Suppressor macrophage treated with lipopolysaccharide for 1 hour (primary cell): ENCODE measurements around the gene HYAL3.
"Not testable (repeated sequence)": the region's sequence is repeated elsewhere in the genome, so short reads cannot be mapped to it uniquely, and the experiment has no call there.

Experiments
- DNase-seq, 3 donors: peaks; one replicate each; pipeline ENCODE4 v3.0.0-alpha.2; 2020 to 2022

The HYAL3 gene

DNA sequence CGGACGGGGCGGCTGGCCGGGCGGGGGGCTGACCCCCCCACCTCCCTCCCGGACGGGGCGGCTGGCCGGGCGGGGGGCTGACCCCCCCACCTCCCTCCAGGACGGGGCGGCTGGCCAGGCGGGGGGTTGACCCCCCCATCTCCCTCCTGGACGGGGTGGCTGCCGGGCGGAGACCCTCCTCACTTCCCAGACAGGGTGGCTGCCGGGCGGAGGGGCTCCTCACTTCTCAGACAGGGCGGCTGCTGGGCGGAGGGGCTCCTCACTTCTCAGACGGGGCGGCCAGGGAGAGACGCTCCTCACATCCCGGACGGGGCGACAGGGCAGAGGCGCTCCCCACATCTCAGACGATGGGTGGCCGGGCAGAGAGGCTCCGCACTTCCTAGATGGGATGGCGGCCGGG lies 12.8 kb upstream of the HYAL3 start:
- not testable (repeated sequence) for DNase-seq

DNA sequence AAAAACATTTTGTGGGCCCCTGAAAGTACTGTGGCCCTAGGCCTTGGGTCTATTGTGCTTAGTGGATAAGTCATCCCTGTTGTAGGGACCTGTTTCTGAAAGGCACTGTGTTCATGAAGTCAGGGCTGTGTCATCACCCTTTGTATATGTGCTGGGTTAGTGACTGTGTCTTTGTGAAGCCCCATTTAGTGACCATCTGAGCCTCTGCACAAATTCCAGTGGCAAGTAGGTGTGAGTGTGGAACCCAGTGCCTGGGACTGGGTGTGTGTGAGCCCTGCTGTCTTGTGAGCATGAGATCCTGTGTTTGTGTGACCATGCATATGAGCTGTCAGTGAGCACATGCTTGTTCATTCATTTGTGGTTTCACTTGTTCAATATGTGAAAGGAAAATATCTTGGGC lies 5.4 kb upstream of the HYAL3 start:
- DNase-seq = peak in 1 of 3 donors; percentile 29

DNA sequence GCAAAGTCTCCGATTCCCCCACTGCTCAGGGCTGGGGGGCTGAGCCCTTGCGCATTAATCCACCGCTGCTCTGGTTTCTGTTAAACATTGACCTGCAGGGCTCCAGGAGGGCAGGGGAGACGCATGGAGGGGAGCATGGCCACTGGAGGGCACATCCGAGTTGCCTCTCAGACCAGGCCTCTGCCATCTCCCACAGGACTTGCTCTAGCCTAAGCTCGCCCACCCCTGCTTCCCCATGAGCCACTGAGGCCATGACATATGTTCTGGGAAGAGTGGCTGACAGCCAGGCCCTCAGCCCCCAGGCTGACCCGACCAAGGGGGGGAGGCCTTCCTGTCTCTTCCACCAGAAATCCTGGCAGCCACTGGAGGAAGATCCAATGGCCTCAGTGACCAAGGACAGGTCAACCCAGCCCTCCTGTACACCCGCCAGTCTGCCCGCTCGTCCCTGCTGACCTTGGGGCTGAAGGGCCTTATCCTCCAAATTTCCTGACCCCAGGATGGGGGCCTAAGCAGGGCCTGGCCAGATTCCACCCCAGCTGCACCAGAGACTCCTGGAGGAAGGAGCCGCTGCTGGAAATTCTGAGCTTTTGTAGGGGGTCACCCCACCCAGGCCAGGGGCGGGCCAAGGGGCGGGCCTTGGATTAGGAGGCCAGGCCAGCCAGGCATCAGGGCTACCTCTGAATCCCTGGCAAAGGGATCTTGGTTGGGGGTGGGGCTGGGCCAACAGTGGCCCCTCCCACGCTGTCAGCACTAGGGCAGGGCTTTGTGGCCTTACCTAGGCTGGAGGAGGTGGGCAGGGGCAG lies 4.0 kb upstream of the HYAL3 start, which contains the start of gene HYAL1:
Gene HYAL1, minus strand, starts transcription at position 562 of the 803 bp plus-strand sequence. CDS start 618 bp downstream, outside the sequence.
- no peak for DNase-seq

DNA sequence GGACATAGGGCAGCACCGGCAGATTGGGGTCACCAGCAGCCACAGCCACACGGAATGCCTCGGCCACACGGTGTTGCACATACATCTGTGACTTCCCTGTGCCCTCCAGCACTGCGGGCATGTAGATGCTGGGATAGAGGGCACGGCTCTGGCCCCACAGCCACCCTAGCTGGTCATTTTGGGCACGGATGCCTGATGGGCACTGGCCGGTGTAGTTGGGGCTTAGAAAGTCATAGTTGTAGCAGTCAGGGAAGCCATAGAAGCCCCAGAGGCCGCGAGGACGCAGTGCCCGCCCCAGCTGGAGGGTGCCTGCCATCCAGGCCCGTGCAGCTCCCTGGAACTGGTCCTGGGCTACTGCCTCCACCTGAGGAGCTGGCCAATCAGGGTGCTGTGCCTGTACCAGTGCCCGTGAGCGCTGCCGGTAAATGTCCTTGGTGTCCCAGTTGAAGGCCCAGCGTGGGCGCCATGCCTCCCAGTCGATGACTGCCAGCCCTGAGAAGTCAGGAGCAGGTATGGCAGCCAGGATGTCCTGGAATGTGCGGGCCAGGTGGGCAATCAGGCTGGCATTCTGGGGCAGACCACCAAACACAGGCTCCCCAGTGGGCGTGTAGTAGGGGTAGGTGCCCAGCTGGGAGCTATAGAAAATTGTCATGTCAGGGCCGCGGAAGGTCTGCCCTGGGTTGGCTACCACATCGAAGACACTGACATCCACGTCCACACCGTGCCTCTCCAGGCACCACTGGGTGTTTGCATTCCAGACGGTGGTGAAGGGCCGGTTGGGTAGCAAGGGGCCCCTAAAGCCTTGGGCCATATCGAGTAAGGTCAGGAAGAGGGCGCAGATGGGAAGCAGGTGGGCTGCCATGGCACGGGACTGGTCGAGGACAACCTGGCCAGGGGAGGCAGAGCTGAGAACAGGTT lies 3.1 kb upstream of the HYAL3 start:
- DNase-seq = no peak

DNA sequence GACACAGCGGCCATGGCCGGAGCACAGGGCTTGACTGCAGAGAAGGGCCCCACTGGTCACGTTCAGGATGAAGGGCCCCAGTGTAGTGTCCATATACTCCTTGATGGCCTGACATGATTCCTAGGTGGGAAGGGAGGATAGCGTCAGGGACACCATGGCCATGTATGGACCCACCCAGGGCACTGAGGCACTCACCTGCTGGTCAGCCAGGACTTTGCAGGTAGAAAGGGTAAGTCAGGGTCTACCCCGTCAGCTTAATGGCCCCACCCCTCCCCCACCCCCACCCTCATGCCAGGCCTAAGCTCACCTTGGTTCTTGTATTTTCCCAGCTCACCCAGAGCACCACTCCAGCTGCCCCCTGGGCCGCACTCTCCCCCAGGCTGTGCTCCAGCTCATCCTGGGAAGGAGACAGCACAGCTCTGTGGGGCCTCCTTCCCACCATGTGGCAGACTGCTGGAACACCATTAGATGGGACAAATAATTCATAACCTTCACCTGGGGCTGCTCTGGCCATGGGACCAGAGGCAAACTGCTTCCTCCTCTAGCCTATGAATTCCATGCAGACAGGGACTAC lies 1.6 kb upstream of the HYAL3 start:
- DNase-seq = no peak

DNA sequence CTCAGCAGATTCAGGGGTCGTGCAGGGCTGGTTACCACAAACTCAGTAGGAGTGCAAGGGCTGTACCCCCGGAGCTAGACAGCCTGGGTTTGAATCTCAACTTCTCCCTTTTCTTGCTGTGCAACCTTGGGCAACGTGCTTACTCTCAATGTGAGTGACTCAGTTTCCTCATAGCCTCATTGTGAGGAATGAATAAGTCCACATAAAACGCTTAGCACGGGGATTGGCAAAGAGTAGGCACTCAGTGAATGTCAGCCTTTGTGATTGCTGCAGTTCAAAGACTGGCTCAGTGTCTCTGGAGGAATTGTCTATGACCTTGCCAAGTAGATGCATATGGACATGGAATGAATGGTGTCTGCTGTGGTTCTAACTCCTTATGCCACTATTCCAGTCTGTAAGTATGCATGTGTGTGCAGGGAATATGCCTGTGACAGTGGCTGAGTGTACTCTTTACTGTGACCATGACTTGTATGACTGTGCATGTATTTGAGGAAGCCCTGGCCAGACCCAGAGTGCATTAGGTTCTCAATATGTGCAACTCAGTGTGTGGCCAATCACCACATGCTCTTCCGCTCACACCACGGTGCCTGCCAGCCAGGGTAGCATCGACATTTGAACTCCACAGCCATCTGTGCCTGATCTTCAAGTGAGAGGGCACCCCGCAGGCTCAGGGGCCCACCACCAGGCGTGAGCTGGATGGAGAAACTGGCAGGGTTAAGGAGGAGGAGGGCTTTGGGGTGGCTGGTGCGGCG lies 900 bp upstream of the HYAL3 start:
- peak; percentile 78 to 85 (median 84) for DNase-seq

DNA sequence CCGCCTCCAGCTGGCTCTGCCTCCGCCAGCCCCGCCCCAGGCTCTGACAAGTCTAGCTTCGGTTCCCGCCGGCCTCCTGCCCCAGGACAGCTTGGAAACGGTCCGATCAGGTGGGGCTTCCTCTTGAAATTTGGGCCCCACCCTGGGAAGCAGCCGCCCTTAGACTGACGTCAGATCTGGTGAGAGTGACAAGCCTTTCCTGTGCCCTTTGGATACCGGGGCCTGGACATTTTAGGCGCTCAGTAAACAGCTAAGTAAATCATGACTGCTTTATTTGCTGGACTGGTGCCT lies 378 bp upstream of the HYAL3 start:
- no peak for DNase-seq

DNA sequence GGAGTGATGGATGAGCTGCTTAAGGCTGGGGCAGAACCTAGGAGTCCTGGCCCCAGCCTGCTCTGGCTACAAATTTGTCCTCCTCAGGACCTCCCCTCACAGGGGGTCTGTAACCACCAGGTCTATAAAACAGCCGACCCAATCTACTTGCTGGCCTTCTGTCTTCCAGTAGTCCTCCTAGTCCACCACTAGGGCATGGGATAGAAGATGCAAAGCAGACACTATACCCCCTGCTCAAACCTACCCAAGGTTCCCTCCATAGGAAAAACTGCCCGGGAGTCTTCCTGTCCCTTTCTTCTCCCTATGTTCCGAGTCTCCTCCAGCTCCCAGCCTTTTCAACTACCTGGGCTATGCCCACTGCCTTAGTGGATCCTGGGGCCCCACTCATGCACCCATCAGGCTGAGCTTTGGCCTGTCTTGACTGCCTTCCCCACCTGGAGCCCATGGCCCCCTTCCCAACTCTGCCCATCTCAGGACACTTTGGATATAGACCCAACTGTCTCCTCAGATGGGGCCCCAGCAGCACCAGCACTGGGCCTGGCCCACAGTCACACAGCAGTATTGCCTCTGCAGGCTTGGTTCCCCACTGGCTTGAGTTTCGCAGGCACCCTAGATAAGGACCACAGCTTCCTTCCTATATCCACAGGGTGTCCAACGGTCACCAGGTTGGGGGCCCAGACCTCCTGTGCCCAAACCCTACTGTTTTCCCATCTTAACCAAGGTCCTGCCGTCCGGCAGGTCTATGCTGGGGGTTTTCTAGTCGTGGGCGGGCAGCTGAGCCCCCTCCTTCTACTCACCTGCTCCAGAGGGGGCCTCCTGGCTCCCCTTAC lies 1.1 kb downstream of the HYAL3 start:
- peak in 1 of 3 donors; percentile 35 for DNase-seq

DNA sequence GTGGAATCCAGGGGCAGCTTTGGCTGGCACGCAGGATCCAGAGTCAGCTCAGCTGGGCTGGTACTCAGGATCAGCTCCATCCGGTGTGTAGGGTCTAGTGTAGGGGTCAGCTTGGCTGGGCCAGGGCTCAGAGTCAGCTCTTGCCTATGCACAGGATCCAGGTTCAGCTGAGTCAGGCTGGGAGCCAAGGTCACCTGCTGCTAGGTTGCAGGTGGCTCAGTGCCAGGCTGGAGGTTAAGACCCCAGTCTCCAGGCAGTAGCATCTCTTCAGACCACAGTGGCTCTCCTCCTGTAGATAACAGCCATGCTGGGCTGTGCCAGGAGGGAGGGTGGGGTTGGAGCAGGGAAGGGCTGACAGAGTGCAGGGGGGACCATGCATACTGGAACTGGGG lies 1.8 kb downstream of the HYAL3 start:
- DNase-seq = no peak

DNA sequence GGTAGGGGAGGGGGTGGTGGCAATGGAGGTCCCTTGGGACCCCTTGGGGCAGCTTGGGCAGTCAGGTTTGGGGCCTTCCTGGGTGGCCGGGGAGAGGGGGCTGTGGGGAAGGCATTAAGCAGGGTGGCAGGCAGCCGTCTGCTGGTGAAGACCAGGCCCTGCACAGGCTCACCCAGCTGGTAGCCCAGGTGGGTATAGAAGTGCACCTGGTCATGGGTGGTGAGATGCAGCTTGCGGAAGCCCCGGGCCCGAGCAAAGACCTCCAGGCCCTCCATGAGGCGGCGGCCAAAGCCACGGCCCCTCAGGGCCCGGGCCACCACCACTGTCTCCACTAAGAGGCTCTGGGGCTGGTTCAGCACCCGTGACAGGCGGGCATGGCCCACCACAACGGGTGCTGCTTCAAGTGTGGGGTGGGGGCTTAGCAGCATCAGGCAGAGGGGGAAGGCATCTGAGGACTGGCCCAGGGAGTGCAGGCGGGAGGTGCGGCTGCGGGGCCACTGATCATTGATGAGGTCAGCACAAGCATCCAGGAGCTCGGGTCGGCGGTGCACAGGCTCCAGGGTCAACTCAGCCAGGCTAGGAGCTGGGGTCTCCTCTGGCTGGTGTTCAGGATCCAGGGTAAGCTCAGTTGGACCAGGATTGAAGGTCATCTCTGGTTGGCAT lies 2.4 kb downstream of the HYAL3 start:
- no peak for DNase-seq

DNA sequence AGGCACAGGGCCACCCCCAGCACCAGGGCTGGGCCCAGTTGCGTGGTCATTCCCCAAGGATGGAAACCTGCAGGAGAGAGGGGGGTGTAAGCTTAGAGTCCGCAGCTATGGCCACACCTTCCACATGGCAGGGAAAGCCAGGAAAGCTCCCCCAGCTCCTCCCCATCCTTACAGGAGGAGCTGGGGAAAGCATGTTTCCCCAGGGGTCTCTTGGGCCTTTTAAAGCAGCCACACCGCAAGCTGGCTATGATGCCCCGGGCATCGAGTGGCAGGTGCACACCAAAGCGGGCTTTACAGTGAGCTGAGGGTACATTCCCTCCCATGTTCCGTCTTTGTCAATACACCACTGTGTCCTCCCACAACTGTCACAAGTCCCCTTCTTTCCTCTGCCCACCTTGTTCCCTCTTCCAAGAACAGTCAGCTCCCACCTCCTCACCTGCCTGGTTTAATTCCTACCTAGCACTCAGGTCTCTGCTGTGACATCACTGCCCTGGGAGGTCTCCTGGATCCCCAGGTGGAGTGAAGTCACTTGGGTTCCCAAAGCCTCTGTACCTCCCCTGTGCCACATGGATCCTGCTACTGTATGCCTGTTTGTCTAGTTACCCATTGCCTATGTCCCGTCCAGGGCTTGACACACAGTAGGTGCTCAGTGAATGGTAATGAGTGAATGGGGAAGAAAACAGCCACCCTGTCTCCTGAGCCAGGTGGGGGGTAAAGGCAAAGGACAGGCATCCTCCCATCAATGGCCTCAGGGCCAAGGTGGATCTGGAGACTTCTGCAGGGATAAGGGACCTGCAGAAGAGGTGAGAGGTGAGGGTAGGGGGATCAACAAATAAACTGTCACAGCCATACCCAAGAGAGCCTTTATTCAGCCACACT lies 3.4 kb downstream of the HYAL3 start:
- no peak for DNase-seq

DNA sequence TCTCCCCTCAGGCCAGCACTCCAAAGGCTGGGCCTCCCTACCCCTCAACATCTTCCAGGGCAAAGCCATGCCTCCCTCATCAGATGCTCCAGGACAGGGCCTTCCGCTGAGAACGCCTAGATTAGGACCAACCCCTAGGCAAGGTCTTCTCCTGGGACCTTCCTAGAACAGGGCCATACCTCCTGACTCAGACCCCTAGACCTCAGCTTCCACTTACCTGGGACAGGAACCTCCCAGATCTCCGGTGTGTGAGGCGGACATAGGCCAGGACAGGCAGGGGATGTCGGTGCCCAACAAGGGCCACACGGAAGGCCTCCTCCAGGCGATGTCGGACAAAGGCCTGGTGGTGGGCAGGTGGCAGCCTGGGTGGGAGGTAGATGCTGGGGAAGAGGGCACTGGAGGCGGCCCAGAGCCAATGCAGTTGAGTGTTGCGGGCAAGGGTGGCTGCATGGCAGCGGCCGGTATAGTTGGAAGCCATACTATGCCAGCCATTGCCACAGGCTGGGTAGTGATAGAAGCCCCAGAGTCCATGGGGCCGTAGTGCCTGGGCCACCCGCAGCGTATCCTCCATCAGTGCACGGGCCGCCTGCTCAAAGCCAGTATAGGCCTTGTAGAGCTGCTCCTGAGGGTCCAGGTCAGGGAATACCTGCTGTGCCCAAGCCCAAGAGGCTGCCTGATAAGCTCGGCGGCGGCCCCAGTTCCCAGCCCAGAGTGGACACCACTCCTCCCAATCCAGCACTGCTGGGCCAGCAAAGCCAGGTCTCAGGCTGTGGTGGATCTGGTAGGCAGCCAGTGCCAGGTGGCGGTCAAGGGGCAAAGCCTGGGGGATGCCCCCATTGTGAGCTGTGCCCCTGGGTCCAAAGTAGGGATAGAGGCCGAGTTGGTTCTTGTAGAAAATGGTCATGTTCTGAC lies 4.5 kb downstream of the HYAL3 start:
- no peak for DNase-seq

DNA sequence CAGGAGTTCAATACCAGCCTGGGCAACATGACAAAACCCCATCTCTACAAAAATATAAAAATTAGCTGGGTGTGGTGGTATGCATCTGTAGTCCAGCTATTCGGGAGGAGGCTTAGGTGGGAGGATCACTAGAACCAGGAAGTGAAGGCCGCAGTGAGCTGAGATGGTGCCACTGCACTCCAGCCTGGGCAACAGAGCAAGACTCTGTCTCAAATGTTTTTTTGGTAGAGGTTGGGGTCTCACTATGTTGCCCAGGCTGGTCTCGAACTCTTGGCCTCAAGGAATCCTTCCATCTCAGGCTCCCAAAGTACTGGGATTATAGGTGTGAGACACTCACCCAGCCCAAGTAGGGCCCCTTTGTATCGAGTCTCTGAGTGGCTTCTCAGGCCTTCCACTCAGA lies 5.1 kb downstream of the HYAL3 start:
- no peak for DNase-seq

DNA sequence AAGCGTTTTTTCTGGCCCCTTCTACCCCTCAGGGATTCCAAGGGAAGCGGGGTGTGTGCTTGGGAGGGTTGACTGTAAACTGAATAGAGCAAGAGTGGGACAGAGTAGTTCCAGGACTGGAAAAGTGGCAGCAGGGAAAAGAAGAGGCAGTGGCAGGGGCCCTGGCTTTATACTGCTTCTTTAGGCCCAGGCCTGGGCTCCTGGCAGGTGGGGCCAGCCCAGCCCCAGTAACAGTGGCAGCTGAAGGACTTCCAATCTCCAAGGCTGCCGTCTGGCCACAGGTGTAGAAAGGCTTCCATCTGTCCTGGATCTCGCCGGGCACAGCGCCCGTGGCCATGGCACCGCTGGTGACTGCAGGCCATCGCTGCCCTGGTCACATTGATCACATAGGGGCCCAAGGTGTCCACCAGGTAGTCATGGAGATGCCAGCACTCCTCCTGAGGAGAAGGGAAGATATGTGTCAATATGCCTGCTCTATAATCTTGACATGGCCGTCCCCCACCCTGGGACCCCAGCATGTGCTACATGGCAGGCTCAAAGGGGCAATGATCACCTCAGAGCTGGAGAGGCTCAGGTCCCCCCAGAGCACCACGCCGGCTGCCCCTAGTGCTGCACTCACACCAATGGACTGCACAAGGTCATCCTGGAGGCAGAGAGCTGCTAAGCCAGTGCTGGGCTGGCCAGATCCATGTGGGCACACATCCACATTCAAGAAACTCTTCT lies 6.0 kb downstream of the HYAL3 start:
- DNase-seq = no peak

DNA sequence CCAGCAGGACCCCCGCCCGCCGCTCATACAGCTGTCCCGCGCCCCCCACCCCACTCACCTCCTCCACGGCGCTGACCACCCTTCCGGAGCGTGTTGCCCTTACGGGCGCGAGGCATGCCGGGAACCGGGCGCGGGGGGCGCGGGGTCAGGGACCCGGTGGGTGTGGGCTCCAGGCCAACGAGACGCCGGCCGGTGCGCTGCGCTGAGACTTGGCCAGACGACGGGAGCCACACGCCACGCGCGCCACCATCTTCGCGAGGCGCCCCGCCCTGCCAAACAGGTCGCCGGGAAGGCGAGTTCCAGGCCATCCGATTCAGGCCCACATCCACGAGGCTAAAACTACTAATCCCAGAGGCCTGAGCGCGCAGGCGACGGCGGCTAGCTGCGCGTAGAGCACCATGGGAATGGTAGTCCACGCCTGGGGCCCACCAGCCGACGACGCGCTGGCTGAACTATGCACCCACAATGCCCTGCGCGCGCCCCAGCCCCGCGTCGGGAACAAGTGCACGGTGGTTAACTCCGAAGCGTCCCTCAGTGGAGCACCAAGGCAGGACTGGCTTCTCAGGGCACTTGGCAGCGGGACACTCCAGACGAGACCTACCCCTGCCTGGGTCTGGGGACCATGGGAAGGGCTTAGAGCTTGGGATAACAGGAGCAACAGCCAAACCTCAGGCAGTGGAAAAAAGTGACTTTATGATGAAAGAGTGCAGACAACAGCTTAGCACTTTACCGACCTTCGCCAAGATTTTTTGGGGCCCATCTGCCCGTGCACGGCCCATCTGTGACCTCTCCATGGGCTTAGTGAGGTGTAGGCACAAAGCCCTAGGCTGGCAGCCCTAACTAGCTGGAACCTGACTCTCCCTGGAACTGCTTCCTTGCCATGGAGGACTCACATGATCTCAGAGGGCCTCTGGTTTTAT lies 6.8 kb downstream of the HYAL3 start, which contains the start of gene IFRD2:
Gene IFRD2, minus strand, starts transcription at position 271 of the 920 bp plus-strand sequence. Its CDS starts 155 bp downstream, at position 116.
- peak; percentile 98 to 99 (median 99) for DNase-seq

DNA sequence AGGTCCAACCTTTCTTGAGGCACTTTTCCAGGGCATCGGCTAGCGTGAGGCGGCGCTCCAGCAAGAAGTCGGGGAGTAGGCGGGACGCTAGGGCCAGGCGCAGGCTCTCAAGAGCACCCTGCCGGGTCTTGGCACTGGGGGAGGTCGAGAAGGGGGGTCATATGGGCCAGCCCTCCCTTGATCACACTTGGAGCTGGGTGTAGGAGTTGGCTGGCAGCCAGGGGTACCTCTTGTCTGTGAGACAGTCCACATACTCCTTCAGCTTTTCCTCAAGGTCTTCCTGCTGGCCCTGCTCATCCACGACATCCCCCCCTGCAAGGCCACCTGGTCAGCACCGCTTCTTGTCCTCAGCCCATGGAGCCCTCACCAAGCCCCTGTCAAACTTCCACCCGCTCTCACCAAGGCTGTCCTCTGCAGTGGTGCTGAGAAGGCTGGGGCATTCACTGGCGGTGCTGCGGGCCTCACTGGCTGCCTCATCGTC lies 9.0 kb downstream of the HYAL3 start:
- DNase-seq = no peak

DNA sequence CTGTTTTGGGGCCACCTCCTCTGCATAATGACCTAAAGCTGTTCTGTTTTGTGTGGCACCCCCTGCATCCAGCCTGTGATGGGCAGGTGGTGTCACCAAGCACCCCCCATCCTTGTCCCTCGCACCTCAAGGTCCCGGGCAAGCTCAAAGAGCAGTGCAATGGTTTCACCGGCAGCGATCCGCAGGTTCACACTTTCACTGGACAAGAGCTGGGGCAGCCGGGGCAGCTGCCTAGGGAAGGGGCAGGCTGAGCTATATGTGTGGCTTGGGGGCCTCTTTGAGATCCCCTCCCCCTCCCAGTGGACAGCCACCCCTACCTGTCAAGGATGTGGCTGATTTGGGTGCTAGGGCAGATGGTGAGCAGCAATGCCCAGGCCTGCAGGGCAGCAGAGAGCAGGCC lies 10.1 kb downstream of the HYAL3 start:
- DNase-seq = no peak
